GM19351 (cell line): Measurements from ENCODE around the gene EFCAB11.

Experiments used
- ATAC-seq: cut with Tn5 transposase; IDR thresholded peaks from one replicate; pipeline ENCODE4 v1.9.1; 2021; ENCODE audit warnings: mild to moderate bottlenecking, moderate library complexity; ENCODE audit not compliant: unreplicated experiment

Gene EFCAB11

DNA sequence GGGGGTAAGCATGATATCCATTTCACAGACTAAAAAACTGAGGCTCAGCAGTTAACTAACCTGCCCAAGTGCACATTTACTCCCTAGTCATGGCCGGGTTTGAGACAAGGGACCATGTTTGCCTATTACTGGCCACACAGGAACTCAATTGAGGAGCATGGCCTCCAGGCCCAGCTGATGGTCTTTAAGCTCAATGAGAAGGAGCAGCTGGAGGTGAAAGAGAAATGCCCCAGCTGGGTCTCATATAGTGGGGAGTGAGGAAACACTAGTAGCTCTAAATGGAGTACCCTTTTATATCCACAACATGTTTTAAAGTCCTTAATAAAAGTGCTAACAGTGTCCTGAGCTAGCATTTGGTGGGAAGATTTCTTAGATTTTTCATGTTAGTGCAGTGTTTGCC lies 2.8 kb upstream of the EFCAB11 start:
- no peak for ATAC-seq

DNA sequence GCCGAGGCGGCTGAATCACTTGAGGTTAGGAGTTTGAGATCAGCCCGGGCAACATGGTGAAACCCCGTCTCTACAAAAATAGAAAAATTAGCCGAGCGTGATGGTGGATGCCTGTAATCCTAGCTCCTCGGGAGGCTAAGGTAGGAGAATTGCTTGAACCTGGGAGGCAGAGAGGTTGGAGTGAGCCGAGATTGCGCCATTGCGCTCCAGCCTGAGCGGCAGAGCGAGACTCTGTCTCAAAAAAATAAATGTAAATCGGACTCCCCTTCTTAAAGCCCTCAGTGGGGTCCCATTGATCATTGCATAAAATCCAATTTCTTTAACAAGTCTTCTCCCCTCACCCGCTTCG lies 2.1 kb upstream of the EFCAB11 start:
- ATAC-seq, result no peak

- peak; percentile 47 for ATAC-seq
These were observed 1.5 kb upstream of the EFCAB11 start, which contains the start of gene TDP1 for GRCh38 chr14:89955745-89956660. TSS of gene TDP1 (plus strand) at chr14:89955927. CDS start at chr14:89963115, 7,188 bp downstream.

GRCh38 chr14:89955022-89955744 lies 653 bp upstream of the EFCAB11 start:
- ATAC-seq, result peak; percentile 15

DNA sequence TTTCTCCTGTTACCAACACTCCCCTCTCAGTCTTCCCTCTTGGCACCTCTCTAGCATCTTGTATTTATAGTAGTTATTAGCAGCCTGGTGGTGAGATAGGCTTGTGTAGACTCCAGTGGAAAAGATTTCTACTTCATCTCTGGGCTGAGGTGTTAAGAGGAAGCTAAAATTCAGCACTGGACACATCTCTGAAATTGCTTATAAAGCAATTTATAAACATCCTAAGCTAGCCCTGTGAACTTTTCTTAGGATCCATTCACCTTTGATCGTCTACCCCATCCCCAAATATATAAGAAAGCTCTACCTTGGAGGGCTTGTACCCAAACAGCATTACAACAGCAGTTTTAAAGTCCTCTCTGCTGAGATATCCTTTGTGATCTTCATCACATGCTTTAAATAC lies 928 bp downstream of the EFCAB11 start:
- ATAC-seq, result no peak

DNA sequence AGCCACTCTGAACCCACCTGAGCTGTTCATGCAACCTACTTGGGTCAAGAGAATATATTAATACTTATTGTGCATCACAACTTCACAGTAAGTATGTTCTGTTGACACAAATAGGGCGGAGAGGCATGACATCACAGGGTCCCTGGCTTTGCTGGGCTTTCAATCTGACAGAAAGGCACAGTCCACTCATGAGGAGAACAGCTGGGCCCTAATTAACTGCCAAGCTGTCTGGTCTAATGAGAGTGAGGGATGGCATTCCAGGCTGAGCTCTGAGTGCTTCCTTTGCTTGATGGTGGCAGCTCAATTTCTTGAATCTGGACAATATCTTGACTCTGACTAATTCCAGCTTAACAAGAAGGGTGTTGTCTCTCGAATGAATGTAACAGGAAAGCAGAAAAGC lies 2.0 kb downstream of the EFCAB11 start:
- no peak for ATAC-seq

GRCh38 chr14:89947344-89947743 lies 7.2 kb downstream of the EFCAB11 start:
- no peak for ATAC-seq

- ATAC-seq, result no peak
These were observed 12.6 kb downstream of the EFCAB11 start for GRCh38 chr14:89941830-89942377.

- no peak for ATAC-seq
These were observed 17.8 kb downstream of the EFCAB11 start for GRCh38 chr14:89936654-89937185.

- ATAC-seq, result no peak
These were observed 21.5 kb downstream of the EFCAB11 start for GRCh38 chr14:89933002-89933401.

DNA sequence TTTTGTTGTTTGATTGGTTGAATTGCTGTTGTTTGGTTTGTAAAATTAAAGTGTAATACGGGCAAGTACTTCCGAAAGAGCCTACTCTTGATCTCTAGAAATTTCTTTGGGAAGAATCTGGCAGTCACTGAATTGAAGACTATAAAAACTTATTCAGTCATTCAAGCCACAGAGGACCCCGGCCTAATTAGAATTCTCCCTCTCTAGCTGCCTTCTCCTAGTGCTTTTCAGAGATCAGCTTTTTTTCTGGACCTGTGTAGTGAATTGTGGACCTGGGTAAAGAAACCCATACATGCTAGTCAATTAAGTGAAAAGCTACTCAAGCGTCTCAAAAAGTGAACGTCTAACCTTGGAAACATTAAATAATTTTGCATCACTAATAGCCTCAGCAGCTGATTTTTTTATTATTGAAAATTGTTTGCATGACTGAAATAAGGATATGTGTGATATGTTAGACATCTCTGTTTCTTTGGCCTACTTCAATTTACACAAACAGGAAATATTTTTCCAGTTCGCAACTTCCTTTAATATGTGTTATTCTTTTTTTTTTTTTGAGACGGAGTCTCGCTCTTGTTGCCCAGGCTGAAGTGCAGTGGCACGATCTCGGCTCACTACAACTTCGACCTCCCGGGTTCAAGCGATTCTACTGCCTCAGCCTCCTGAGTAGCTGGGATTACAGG lies 27.2 kb downstream of the EFCAB11 start:
- no peak for ATAC-seq

DNA sequence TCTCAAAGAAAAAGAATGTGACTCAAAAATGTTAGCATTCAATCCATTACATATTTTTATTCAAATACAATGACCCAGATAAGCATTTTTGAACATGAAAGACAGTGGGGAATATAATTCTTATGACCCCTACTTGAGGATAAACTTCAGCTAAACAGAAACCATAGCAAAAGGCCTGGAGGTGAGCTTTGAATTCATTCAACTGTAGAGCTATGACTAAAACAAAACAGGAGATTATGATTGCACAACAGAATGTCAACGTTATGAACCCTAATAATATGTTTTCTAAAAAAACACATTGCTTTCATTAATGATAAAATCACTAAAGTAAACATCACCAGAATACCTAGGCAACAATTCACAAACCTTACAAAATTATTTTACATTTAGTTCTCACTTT lies 27.8 kb downstream of the EFCAB11 start:
- ATAC-seq, result no peak

DNA sequence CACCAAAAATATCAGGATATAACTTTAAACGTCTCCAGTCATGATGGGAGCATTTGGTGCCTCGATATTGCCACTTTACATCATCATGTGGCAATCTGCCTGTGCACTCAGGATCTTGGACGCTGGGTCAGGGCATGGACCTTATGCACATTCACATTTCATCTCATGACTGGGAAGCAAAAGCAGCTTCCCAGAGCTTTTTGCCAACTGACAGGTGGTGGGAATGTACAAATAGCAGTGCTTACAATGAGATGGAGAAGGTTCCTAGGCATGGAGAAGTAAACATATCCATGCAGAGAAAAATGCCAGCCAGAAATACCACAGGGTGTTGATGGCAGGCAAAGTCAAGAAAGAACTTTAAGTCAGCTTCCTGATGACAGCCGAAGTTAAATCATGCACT lies 30.3 kb downstream of the EFCAB11 start:
- ATAC-seq, result no peak

- no peak for ATAC-seq
These were observed 32.3 kb downstream of the EFCAB11 start for GRCh38 chr14:89922031-89922907.

DNA sequence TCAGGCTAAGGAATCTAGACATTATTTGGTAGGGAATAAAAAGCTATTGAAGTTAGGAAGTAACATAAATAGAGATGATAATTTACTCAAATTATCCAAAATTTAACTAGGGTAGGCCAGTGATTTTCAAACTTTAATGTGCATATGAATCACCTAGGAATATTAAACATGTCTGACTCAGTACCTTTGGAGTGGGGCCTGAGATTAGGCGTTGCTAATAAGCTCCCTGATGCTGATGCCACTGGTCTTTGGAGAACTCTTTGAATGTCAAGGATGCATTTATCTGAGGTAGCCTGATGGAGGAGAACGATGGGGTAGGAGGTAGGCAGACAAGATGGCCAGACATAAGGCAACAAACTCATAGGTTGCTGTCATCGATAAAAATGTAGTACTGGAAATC lies 33.2 kb downstream of the EFCAB11 start:
- ATAC-seq, result no peak

DNA sequence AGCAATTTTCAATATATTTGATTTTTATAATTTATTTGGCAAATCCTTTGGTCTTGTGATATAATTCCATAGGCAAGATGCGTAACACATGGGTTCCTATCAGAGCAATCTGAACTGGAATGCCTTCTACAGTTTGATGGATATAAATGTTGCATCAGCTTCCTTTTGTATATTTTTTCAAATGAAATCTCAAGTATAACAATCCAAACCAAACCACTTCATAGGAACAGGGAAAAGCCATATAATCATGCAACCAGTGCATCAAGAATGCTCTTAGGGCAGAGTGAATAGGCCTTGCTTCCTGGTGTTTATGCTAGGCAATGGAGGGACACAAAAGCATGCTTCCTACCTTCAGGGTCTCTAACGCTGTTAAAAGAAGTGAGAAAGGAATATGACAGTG lies 34.5 kb downstream of the EFCAB11 start:
- no peak for ATAC-seq

DNA sequence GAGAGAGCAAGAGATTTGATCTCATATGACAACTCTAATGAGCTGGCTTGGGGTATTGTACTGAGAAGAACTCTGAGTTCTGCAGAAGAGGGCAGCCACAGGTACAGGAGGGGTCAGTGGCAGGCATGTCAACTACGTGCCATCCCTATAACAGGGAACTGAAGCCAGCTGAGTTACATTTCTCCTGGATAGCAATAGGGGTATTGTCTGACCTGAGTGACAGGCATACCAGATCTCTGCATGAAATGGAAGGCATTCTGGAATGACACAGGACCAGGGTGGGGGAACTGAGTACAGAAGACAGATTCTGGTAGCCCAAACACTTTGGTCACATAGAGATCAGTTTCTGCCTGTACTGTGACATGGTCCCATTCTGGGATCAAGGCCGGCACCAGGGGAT lies 35.8 kb downstream of the EFCAB11 start:
- ATAC-seq, result no peak

GRCh38 chr14:89915114-89915878 lies 39.2 kb downstream of the EFCAB11 start:
- no peak for ATAC-seq

- no peak for ATAC-seq
These were observed 41.8 kb downstream of the EFCAB11 start for GRCh38 chr14:89912667-89913211.
